ENCODE data around the gene FTO. TPM values are rescaled to one million over a fixed set of nuclear protein-coding genes. Genes with fewer than 3 reads are reported as not detected.

FTO gene
- total RNA-seq, 4 donors from 2014 or later = 102 to 138 (median 130) TPM

GRCh38 chr16:53744449-53744848 is 40.5 kb downstream of the FTO start:
- Histone ChIP-seq H3K9me3 (no peaks in the 10 kb centered on the region), H3K4me3 (no peak overlapping the region), H3K36me3 (no peaks in the 10 kb centered on the region), H3K27ac (no peak overlapping the region), H3K4me1 (peaks cover 9 to 28% (median 10%) of the 10 kb centered on the region in 3 donors), H3K27me3 (no peaks in the 10 kb centered on the region)
- TF ChIP-seq EP300 (IDR thresholded peaks at IDR 0.05) (no peak), CTCF (IDR thresholded peaks at IDR 0.05) (no peak), POLR2AphosphoS5 (IDR thresholded peaks at IDR 0.05) (no peak), POLR2A (IDR thresholded peaks at IDR 0.05) (no peak)
- WGBS, 2 donors (ENCODE audit: low coverage in 1 of 2) = 51 to 80% methylated on average over 3 of the region's 3 CpGs
- ATAC-seq = no peak

- TF ChIP-seq POLR2A (IDR thresholded peaks at IDR 0.05) (no peak), CTCF (IDR thresholded peaks at IDR 0.05) (no peak), POLR2AphosphoS5 (IDR thresholded peaks at IDR 0.05) (peak; percentile 79), EP300 (IDR thresholded peaks at IDR 0.05) (no peak)
- no peaks in the 10 kb centered on the region for H3K9me3 ChIP-seq
- ATAC-seq = peak; percentile 51
- H3K36me3 ChIP-seq = no peaks in the 10 kb centered on the region
- no peak overlapping the region for H3K4me3 ChIP-seq
- H3K4me1 ChIP-seq = peaks cover 9 to 28% (median 10%) of the 10 kb centered on the region in 3 donors
- WGBS, 2 donors (ENCODE audit: low coverage in 1 of 2) = 6% methylated on average over 3 of the region's 3 CpGs; no CpG with 5 or more reads in 1 of the 2 donors
- H3K27ac ChIP-seq = no peak overlapping the region
- no peaks in the 10 kb centered on the region for H3K27me3 ChIP-seq
Measured at GRCh38 chr16:53745086-53745485, 41.1 kb downstream of the FTO start.

- WGBS, 2 donors (ENCODE audit: low coverage in 1 of 2) = 47 to 90% methylated on average over 2 to 3 of the region's 4 CpGs
- no peaks in the 10 kb centered on the region for H3K27me3 ChIP-seq
- no peaks in the 10 kb centered on the region for H3K9me3 ChIP-seq
- TF ChIP-seq POLR2A (IDR thresholded peaks at IDR 0.05) (no peak), EP300 (IDR thresholded peaks at IDR 0.05) (no peak)
- peaks cover 9 to 28% (median 10%) of the 10 kb centered on the region in 3 donors for H3K4me1 ChIP-seq
- H3K4me3 ChIP-seq = no peak overlapping the region
- ATAC-seq = no peak
- H3K27ac ChIP-seq = no peak overlapping the region
- no peaks in the 10 kb centered on the region for H3K36me3 ChIP-seq
Measured at GRCh38 chr16:53745753-53746266, 41.9 kb downstream of the FTO start.

GRCh38 chr16:53752560-53752959 is 48.6 kb downstream of the FTO start:
- Histone ChIP-seq H3K27me3 (no peaks in the 10 kb centered on the region), H3K4me3 (no peak overlapping the region), H3K9me3 (no peaks in the 10 kb centered on the region), H3K27ac (no peak overlapping the region), H3K36me3 (no peaks in the 10 kb centered on the region), H3K4me1 (peaks cover 5 to 42% (median 7%) of the 10 kb centered on the region in 3 donors)
- 67 to 78% methylated on average over 1 of the region's 1 CpG for WGBS, 2 donors (ENCODE audit: low coverage in 1 of 2)
- no peak for TF ChIP-seq EP300 (IDR thresholded peaks at IDR 0.05)
- TF ChIP-seq POLR2AphosphoS5 (IDR thresholded peaks at IDR 0.05) = no peak
- TF ChIP-seq POLR2A (IDR thresholded peaks at IDR 0.05) = no peak
- no peak for TF ChIP-seq CTCF (IDR thresholded peaks at IDR 0.05)
- no peak for ATAC-seq

GRCh38 chr16:53753431-53753830 is 49.5 kb downstream of the FTO start:
- H3K27ac ChIP-seq = no peak overlapping the region
- H3K36me3 ChIP-seq = no peaks in the 10 kb centered on the region
- H3K27me3 ChIP-seq = no peaks in the 10 kb centered on the region
- no peak for ATAC-seq
- no peaks in the 10 kb centered on the region for H3K9me3 ChIP-seq
- peaks cover 5 to 42% (median 7%) of the 10 kb centered on the region in 3 donors for H3K4me1 ChIP-seq
- 56% methylated on average over 1 of the region's 1 CpG; no CpG with 5 or more reads in 1 of the 2 donors for WGBS, 2 donors (ENCODE audit: low coverage in 1 of 2)
- H3K4me3 ChIP-seq = no peak overlapping the region
- TF ChIP-seq CTCF (IDR thresholded peaks at IDR 0.05) (no peak), EP300 (IDR thresholded peaks at IDR 0.05) (no peak), POLR2A (IDR thresholded peaks at IDR 0.05) (no peak), POLR2AphosphoS5 (IDR thresholded peaks at IDR 0.05) (no peak)
